GM10266 (cell line): ENCODE measurements around the gene IL13RA2.

Experiments used
- DNase-seq: peaks from one replicate; pipeline ENCODE4 v3.0.0; 2012; ENCODE audit errors: extremely low spot score
- TF ChIP-seq, protein P1 (sequence below): IDR thresholded peaks from 2 replicates; pipeline ENCODE4 v1.5.1; 2012; ENCODE audit warnings: mild to moderate bottlenecking, low read depth; ENCODE audit not compliant: control insufficient read depth, insufficient read depth; ENCODE audit errors: missing control alignments

IL13RA2 gene

DNA sequence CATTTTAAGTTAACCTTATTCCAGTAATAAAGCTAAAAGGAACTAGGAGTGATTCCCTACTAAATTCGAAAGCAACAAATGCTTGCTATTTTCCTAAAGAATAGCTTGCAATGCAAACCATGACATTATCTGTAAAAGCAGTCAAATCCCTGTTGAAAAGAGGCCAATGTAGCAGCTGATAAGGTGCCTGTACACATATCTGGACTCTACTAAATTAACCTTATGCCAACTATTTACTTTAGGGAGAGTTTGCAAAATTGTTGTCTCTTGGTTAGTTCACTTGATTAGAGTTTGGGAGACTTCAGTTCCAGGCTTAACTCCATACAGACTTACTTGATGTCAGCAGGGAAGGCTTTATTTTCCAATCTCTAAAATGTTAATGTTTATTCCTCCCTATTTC, 6.0 kb downstream of the IL13RA2 start:
- TF ChIP-seq, protein P1, sequence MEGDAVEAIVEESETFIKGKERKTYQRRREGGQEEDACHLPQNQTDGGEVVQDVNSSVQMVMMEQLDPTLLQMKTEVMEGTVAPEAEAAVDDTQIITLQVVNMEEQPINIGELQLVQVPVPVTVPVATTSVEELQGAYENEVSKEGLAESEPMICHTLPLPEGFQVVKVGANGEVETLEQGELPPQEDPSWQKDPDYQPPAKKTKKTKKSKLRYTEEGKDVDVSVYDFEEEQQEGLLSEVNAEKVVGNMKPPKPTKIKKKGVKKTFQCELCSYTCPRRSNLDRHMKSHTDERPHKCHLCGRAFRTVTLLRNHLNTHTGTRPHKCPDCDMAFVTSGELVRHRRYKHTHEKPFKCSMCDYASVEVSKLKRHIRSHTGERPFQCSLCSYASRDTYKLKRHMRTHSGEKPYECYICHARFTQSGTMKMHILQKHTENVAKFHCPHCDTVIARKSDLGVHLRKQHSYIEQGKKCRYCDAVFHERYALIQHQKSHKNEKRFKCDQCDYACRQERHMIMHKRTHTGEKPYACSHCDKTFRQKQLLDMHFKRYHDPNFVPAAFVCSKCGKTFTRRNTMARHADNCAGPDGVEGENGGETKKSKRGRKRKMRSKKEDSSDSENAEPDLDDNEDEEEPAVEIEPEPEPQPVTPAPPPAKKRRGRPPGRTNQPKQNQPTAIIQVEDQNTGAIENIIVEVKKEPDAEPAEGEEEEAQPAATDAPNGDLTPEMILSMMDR = no peak
- DNase-seq = no peak

DNA sequence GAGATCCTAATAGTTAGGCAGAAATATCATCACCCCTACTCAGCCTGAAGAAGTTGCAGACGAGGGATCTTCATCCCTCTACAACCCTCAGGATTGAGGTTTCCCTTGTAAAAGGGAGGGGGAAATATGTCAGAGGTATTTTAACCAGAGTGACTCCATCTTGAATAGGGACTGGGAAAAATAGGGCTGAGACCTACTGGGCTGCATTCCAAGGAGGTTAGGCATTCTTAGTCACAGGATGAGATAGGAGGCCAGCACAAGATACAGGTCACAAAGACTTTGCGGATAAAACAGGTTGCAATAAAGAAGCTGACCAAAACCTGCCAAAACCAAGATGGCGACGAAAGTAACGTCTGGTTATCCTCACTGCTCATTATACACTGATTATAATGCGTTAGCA, 17.5 kb downstream of the IL13RA2 start:
- TF ChIP-seq, protein P1 = no peak
- DNase-seq = no peak

DNA sequence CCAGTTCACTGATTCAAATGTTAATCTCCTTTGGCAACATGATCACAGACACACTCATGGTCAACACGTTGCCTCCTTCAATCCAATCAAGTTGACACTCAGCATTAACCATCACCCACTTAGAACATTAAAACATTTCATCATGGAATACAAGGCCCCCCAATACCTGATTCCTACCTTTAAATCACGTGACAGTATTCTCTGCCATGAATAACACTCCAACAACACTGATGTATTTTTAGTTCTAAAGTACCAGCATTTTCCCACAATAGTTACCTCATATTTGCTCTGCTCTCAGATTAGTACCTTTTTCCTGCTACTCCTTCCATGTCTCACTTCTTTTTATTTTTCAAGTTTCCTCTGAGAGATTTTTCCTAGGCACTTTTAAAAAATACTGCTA, 19.6 kb downstream of the IL13RA2 start:
- TF ChIP-seq, protein P1 = no peak
- no peak for DNase-seq

DNA sequence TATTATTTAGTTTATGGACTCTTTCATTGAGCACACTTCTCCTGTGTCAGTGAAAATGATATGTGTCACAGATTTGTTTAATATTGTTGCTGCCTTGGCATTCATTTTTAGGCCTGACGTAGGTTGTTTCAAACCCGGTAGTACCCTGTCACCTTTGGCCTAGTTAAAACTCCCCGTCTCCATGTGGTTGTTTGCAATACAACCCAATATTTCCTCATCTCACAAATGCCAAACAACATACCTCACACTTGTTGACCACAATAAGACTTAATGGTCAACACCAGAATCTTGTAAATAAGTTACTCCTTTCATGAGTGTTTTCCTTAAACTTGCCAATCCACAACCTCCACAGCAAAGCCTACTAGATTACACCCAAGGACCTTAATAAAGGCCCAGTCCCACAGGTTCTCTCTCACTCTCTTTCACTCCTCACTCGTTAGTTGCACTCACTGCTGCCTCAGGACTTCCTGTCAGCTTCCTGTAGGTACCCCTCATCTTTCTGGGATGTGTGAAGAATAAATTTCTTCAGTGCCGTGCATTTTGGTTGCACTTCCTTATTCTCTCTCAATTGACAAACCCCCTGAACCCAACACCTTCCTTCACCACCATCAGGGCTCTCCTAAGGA, 31.3 kb downstream of the IL13RA2 start:
- TF ChIP-seq, protein P1 = no peak
- DNase-seq = no peak

DNA sequence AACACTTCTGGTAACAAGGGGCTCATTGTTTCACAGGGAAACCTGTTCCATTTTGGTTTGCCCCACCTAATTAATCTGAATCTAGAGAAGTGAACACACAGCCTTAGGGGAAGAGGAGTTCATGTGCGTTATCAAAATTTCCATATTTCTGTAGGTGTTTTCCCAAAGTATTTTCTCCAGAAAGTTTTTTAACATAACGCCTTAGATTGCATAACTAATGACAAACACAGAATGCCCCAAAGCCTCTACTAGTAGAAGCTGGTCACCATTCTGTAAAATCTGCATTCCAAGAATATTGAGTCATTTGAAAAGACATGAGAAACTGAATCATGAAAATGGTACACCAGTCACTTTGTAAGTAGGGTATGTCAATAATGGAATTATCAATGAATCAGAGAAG, 41.1 kb downstream of the IL13RA2 start:
- TF ChIP-seq, protein P1 = no peak
- DNase-seq = no peak

DNA sequence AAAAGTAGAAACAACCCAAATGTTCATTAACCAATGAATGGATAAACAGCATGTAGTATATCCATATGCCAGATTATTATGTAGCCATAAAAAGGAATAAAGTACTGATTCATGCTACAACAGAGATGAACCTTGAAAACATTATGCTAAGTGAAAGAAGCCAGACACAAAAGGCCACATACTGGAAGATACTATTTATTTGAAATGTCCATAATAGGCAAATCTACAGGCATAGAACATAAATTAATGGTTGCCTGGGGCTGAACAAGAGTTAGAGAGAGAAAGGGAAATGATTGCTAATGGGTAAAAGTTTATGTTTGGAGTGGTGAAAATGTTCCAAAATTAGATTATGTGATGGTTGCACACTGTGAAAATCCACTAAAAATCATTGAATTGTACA, 44.4 kb downstream of the IL13RA2 start:
- TF ChIP-seq, protein P1 = no peak
- no peak for DNase-seq

DNA sequence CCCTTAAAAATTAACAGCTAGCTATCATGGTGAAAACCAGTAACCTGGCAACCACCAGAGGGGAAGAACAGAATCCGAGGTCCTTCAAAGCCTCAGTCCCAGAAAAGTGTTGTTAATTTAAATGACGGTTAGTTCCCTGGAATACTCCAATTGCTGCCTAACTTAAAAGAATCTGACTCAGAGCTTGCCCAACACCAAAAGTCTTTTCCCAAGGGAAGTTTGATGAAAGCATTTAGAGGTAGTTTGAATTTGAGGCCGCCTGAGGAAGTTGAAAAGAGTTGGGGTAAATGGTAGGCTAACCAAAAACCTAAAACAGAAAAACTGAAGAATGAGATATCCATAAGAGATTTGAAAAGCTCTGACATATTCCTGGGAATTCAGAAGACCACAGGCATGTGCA, 46.6 kb downstream of the IL13RA2 start:
- TF ChIP-seq, protein P1 = no peak
- no peak for DNase-seq
